OCI-LY1 (cell line): ENCODE measurements around the gene AMELX.

ENCODE experiments used
- CTCF ChIP-seq: fragments of 200-600 bp; sonication (generic), shearing (Covaris generic); IDR thresholded peaks from 2 replicates; pipeline ENCODE4 v1.5.1; 2017; ENCODE audit warnings: mild to moderate bottlenecking, antibody characterized with exemption, low read length, moderate library complexity, mixed read lengths
- EZH2 ChIP-seq: fragments of 200-600 bp; sonication (generic), shearing (Covaris generic); IDR thresholded peaks from 2 replicates; pipeline ENCODE4 v1.8.0; 2017; ENCODE audit warnings: borderline replicate concordance, mixed run types, mild to moderate bottlenecking, antibody characterized with exemption, low read length, moderate library complexity, mixed read lengths

- TF ChIP-seq CTCF (no peak), EZH2 (no peak)
Measured at GRCh38 chrX:11285651-11286050, 7.6 kb upstream of the AMELX start.
